Activated T-helper 9 cell treated with anti-CD3 and anti-CD28 coated beads, Interleukin-2, amount 50 U/mL, for 16 hours (primary cell): ENCODE data around the gene ZNF124.

Source experiments
- DNase-seq: peaks from one replicate; pipeline ENCODE4 v3.0.0-alpha.2; 2020; ENCODE audit warnings: low read depth

ZNF124 gene

DNA sequence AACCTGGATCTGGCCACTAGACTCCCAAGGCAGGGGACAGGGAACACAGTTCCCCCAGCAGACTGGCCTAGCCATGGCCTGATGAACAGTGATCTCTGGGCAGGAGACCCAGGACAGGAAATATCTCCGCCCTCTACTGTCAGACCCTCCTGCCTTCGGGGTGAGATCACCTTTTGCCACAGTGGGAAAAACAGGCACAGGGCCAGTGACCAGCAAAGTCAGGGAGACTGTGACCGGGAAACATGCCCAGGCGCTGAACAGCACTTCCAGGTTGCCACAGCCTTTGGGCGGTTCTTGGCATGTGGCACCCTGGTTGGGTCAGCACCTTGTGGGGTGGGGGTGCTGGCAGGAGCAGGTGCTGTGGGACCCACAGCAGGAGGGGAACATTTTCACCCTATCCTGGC, 58.7 kb downstream of the ZNF124 start:
- DNase-seq, result no peak

GRCh38 chr1:247112479-247112781, 59.4 kb downstream of the ZNF124 start:
- no peak for DNase-seq

GRCh38 chr1:247111700-247112478, 59.9 kb downstream of the ZNF124 start:
- no peak for DNase-seq

GRCh38 chr1:247111259-247111699, 60.5 kb downstream of the ZNF124 start:
- DNase-seq, result no peak

DNA sequence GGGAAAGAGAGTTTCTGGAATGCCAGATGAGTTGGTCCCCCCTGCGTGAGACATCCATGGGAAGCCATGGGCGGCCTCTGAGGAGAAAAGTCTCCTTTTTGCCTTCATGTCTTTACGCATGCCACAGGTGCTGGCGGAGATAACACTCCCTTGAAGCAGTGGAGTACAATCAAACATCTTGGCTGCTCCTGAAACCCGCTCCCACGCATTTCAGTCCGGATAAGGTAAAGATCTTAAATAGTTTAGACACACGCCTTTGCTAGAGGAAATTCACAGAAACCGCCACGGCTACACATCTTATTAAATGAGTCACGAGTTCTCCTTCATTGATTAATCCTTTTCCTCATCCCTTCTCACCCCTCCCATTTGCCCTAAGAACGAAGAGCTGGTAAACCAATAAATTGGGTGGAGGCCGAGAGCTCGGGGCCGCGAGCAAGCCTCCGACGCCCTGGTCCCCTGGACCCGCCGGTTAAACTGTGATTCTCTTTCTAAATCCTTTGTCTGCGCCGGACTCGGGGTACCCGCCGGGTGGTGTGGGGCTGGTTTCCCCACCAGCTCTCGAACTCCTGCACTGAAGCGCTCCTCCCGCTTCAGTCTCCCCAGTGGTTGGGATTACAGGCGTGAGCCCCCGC, 61.1 kb downstream of the ZNF124 start:
- DNase-seq, result no peak

GRCh38 chr1:247107694-247108093, 64.1 kb downstream of the ZNF124 start:
- DNase-seq, result no peak

- no peak for DNase-seq
These were observed 65.9 kb downstream of the ZNF124 start for GRCh38 chr1:247105966-247106365.
